Vagina (tissue), 2 donors: Measurements from ENCODE around the gene CD63.

ENCODE experiments used
- POLR2A ChIP-seq, 2 donors: fragments of 450-650 bp; IDR thresholded peaks; one replicate each; pipeline ENCODE4 v1.6.1; 2017; ENCODE audit warnings: antibody characterized with exemption in 2 of 2, mild to moderate bottlenecking in 2 of 2, moderate library complexity in 2 of 2
- POLR2AphosphoS5 ChIP-seq, 2 donors: sonication (generic); formaldehyde crosslinking; IDR thresholded peaks; one replicate each; pipeline ENCODE4 v1.9.0; 2017; ENCODE audit warnings: antibody characterized with exemption in 2 of 2, mild to moderate bottlenecking in 2 of 2, low read depth in 1 of 2; ENCODE audit not compliant: insufficient read depth in 1 of 2
- TF ChIP-seq, protein P1 (sequence below), 3 experiments: fragments of 450-650 bp in 2 of 3; fragments of 200-600 bp in 1 of 3; sonication (generic) in 1 of 3; IDR thresholded peaks; one replicate each; pipeline ENCODE4 v1.5.1; 2017 to 2019; ENCODE audit warnings: antibody characterized with exemption in 3 of 3, mild to moderate bottlenecking in 2 of 3, moderate library complexity in 2 of 3

DNA sequence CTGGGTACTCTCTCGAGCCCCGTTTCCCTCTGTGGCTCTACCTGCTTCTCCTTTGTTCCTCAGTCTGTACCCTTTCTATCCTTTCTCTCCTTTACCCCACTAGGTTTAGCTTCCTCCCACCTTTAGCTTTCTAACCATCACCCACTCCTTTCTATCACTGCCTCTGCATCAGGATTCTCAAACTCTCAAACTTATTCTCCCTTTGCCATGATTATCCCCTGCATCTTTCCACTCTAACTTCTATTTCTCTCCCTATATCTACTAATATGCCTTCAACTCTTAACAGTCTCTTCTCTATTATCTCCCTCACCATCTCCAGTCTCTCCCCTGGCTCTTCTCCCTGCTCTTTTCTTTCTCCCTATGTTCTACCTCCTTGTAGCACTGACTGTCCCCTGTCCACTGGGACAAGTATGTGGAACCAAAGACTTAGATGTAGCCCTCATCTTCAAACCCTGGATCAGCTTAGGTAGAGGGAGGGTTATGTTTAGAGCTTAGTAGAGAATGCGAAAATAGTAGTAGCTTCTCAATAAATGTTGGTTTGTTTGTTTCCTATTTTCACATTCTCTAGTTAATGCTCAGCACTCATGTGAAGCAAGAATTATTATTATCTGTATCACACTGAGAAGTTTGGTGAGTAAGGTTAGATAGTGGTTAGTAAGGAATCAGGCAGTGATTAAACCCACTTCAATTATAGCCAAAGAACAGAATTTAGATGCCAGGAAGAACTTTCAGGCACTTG lies 17.5 kb upstream of the CD63 start:
- TF ChIP-seq POLR2A (IDR thresholded peaks at IDR 0.05), result no peak
- TF ChIP-seq, protein P1, sequence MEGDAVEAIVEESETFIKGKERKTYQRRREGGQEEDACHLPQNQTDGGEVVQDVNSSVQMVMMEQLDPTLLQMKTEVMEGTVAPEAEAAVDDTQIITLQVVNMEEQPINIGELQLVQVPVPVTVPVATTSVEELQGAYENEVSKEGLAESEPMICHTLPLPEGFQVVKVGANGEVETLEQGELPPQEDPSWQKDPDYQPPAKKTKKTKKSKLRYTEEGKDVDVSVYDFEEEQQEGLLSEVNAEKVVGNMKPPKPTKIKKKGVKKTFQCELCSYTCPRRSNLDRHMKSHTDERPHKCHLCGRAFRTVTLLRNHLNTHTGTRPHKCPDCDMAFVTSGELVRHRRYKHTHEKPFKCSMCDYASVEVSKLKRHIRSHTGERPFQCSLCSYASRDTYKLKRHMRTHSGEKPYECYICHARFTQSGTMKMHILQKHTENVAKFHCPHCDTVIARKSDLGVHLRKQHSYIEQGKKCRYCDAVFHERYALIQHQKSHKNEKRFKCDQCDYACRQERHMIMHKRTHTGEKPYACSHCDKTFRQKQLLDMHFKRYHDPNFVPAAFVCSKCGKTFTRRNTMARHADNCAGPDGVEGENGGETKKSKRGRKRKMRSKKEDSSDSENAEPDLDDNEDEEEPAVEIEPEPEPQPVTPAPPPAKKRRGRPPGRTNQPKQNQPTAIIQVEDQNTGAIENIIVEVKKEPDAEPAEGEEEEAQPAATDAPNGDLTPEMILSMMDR (IDR thresholded peaks at IDR 0.05), result no peak
- TF ChIP-seq POLR2AphosphoS5 (IDR thresholded peaks at IDR 0.05; ENCODE audit: insufficient read depth in 1 of 2, low read depth in 1 of 2), result no peak
